Right ventricle myocardium superior (tissue), 1 donor: ENCODE results near the gene TRNT1. TPM values are rescaled to one million over a fixed set of nuclear protein-coding genes. Genes with fewer than 3 reads are reported as not detected.

ENCODE experiments used
- total RNA-seq: library from RNA; stranded (reverse); fragmentation: NEBNext Ultra II Directional; extraction: Animal tissue kit (Norgen Biotek cat#: 25700); gene quantifications from one replicate; pipeline ENCODE4 v1.2.1, GENCODE V29; 2021
- donor health status: DM: no; HTN: yes; CAD: no; lungs with severe emphysema.

The TRNT1 gene
- total RNA-seq, 1 donor from 2014 or later = 14.3 TPM

Other genes with a start within 250 kb of the TRNT1 start
- 1.0 TPM for gene IL5RA, start 16.6 kb upstream of the TRNT1 start, total RNA-seq
- 46.9 TPM for gene CRBN, start 52.8 kb downstream of the TRNT1 start, total RNA-seq